Suprapubic skin (tissue), 4 donors: Measurements from ENCODE around the gene ITM2B. TPM values are rescaled to one million over a fixed set of nuclear protein-coding genes. Genes with fewer than 3 reads are reported as not detected.

Source experiments
- DNase-seq, 2 donors: peaks; one replicate each; pipeline ENCODE4 v3.0.0-alpha.2; 2019; ENCODE audit warnings: low spot score in 2 of 2
- H3K27ac ChIP-seq: fragments of 200-600 bp; sonication (generic); one replicate; pipeline ENCODE4 v1.5.1; 2019
- H3K27me3 ChIP-seq: fragments of 200-600 bp; sonication (generic); one replicate; pipeline ENCODE4 v1.5.1; 2019
- H3K36me3 ChIP-seq: fragments of 200-600 bp; sonication (generic); one replicate; pipeline ENCODE4 v1.5.1; 2019
- H3K4me1 ChIP-seq: fragments of 200-600 bp; sonication (generic); one replicate; pipeline ENCODE4 v1.5.1; 2019
- H3K4me3 ChIP-seq: fragments of 200-600 bp; sonication (generic); one replicate; pipeline ENCODE4 v1.5.1; 2019; ENCODE audit warnings: mild to moderate bottlenecking
- H3K9me3 ChIP-seq: fragments of 200-600 bp; sonication (generic); one replicate; pipeline ENCODE4 v1.5.1; 2019
- CTCF ChIP-seq, 2 donors: fragments of 200-600 bp in 1 of 2; fragments of 450-650 bp in 1 of 2; sonication (generic) in 1 of 2; IDR thresholded peaks; one replicate each; pipeline ENCODE4 v1.5.1; 2016 to 2019; ENCODE audit warnings: antibody characterized with exemption in 2 of 2, mild to moderate bottlenecking in 1 of 2, moderate library complexity in 1 of 2
- EP300 ChIP-seq: sonication (generic); formaldehyde crosslinking; IDR thresholded peaks from one replicate; pipeline ENCODE4 v1.6.1; 2017; ENCODE audit warnings: antibody characterized with exemption
- POLR2A ChIP-seq, 2 donors: fragments of 450-650 bp; IDR thresholded peaks; one replicate each; pipeline ENCODE4 v1.6.1; 2017; ENCODE audit warnings: antibody characterized with exemption in 2 of 2, mild to moderate bottlenecking in 2 of 2, moderate library complexity in 2 of 2
- POLR2AphosphoS5 ChIP-seq, 3 donors: sonication (generic); formaldehyde crosslinking; IDR thresholded peaks; one replicate each; pipeline ENCODE4 v1.6.1; 2017; ENCODE audit warnings: antibody characterized with exemption in 3 of 3
- WGBS: methylation state at CpG from one replicate; pipeline ENCODE4 v1.1.5; 2018; 5-methylcytosine and 5-hydroxymethylcytosine counted together
- total RNA-seq, 4 donors: library from RNA; depleted of rRNA; stranded (reverse); fragments of >200 nt; gene quantifications; one replicate each; pipeline ENCODE4 v1.1.0, GENCODE V29; 2016

Gene ITM2B
- total RNA-seq, 4 donors from 2014 or later = 511 to 726 (median 679) TPM

GRCh38 chr13:48266150-48266549 is 33.1 kb downstream of the ITM2B start:
- Histone ChIP-seq H3K27me3 (no peaks in the 10 kb centered on the region), H3K27ac (no peak overlapping the region), H3K4me1 (peaks cover 2% of the 10 kb centered on the region), H3K9me3 (no peaks in the 10 kb centered on the region), H3K36me3 (peaks cover 46% of the 10 kb centered on the region), H3K4me3 (no peak overlapping the region)
- TF ChIP-seq POLR2AphosphoS5 (IDR thresholded peaks at IDR 0.05) = no peak
- no peak for TF ChIP-seq CTCF (IDR thresholded peaks at IDR 0.05)
- TF ChIP-seq EP300 = no peak
- TF ChIP-seq POLR2A (IDR thresholded peaks at IDR 0.05) = no peak
- no peak for DNase-seq

- H3K9me3 ChIP-seq = no peaks in the 10 kb centered on the region
- no peak for DNase-seq
- WGBS = 74% methylated on average over 2 of the region's 2 CpGs
- H3K27me3 ChIP-seq = no peaks in the 10 kb centered on the region
- H3K36me3 ChIP-seq = peaks cover 42% of the 10 kb centered on the region
- H3K4me1 ChIP-seq = peaks cover 2% of the 10 kb centered on the region
- no peak for TF ChIP-seq CTCF (IDR thresholded peaks at IDR 0.05)
- TF ChIP-seq EP300 = no peak
- TF ChIP-seq POLR2A (IDR thresholded peaks at IDR 0.05) = no peak
- no peak for TF ChIP-seq POLR2AphosphoS5 (IDR thresholded peaks at IDR 0.05)
- H3K27ac ChIP-seq = no peak overlapping the region
- H3K4me3 ChIP-seq = no peak overlapping the region
Observed at GRCh38 chr13:48266701-48267639, 34.0 kb downstream of the ITM2B start.

- Histone ChIP-seq H3K4me3 (no peak overlapping the region), H3K27ac (no peak overlapping the region), H3K4me1 (no peaks in the 10 kb centered on the region), H3K9me3 (no peaks in the 10 kb centered on the region), H3K36me3 (peaks cover 35% of the 10 kb centered on the region), H3K27me3 (no peaks in the 10 kb centered on the region)
- no peak for DNase-seq
- TF ChIP-seq POLR2AphosphoS5 (IDR thresholded peaks at IDR 0.05) = no peak
- 89% methylated on average over 4 of the region's 4 CpGs for WGBS
Observed at GRCh38 chr13:48268019-48268418, 35.0 kb downstream of the ITM2B start.

- 90% methylated on average over 4 of the region's 4 CpGs for whole genome bisulfite sequencing
- no peaks in the 10 kb centered on the region for H3K9me3 ChIP-seq
- peaks cover 13% of the 10 kb centered on the region for H3K36me3 ChIP-seq
- no peaks in the 10 kb centered on the region for H3K27me3 ChIP-seq
- TF ChIP-seq CTCF (IDR thresholded peaks at IDR 0.05) = no peak
- no peak for TF ChIP-seq EP300
- DNase-seq = no peak
- no peak overlapping the region for H3K27ac ChIP-seq
- H3K4me3 ChIP-seq = no peak overlapping the region
- H3K4me1 ChIP-seq = no peaks in the 10 kb centered on the region
Observed at GRCh38 chr13:48273346-48273745, 40.3 kb downstream of the ITM2B start.

GRCh38 chr13:48275507-48275906 is 42.5 kb downstream of the ITM2B start:
- TF ChIP-seq POLR2AphosphoS5 (IDR thresholded peaks at IDR 0.05) (no peak), CTCF (IDR thresholded peaks at IDR 0.05) (no peak), EP300 (no peak), POLR2A (IDR thresholded peaks at IDR 0.05) (no peak)
- Histone ChIP-seq H3K4me1 (no peaks in the 10 kb centered on the region), H3K27ac (no peak overlapping the region), H3K4me3 (no peak overlapping the region), H3K27me3 (no peaks in the 10 kb centered on the region), H3K36me3 (no peaks in the 10 kb centered on the region), H3K9me3 (no peaks in the 10 kb centered on the region)
- DNase-seq = no peak
- WGBS = 73% methylated on average over 4 of the region's 4 CpGs
